ENCODE results near the gene DMD.

DMD gene

DNA sequence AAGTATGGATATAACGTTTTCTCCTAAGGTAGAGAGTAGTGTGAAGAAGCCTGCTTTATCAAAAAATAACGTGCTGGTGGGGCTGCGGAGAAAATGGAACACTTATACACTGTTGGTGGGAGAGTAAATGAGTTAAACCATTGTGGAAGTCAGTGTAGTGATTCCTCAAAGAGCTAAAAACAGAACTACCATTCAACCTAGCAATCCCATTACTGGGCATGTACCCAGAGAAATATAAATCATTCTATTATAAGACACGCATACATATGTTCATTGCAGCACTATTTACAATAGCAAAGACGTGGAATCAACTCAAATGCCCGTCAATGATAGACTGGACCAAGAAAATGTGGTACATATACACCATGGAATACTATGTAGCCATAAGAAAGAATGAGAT is 196.4 kb downstream of the DMD start:
- DNase-seq, result no peak

DNA sequence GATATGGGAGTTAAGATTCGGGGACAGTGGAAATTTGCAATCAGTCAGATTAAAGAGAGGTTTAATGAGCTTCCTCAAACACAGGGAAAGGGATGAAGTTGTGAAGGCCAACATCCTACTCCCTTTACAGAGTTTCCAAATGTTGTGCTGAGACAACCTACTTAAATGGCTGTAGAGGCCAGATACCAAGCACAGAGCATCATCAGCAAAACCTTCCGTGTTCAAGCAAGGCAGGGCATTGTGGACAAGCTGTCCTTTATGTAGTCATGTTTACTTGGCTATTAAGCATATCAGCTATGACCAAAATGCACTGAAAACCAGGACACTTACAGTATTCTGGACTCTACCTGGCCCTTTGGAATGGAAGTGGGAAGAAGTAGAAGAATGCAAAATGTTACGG is 197.3 kb downstream of the DMD start:
- no peak for DNase-seq

DNA sequence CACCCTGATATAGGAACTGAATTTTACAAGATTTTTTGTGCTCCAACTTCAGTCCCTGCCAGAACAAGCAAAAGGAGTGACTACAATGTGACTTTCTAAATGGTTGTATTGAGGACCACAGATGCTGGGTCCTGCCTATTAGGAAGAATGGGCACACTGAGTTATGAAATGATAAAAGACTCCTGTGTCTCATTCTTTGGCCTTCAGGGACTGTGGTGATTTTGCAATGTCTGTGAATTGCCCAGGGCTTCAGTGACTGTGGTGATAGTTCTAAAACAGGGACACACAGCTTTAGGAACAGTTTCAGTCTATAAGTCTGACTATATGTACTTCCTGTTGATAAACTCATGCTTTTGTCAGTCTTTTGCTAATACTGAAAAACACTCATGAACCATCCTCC is 210.2 kb downstream of the DMD start:
- no peak for DNase-seq

DNA sequence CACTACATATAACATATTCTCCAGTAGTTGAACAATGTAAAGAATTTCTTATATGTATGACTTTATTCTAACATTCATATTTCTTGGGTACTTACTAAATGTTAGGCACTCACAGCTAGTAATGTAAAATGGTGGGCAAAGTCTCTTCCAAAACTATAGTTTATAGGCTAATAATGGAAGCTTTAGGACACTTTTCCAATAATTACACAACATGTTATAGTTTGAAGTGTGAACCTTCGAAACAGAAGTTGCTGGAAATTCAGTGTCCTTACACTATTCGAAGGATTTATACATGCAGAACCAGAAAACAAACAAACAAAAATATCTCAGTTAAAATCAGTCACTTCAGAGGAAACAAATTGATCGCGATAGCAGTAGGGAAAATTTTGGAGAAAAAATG is 212.6 kb downstream of the DMD start:
- no peak for DNase-seq

DNA sequence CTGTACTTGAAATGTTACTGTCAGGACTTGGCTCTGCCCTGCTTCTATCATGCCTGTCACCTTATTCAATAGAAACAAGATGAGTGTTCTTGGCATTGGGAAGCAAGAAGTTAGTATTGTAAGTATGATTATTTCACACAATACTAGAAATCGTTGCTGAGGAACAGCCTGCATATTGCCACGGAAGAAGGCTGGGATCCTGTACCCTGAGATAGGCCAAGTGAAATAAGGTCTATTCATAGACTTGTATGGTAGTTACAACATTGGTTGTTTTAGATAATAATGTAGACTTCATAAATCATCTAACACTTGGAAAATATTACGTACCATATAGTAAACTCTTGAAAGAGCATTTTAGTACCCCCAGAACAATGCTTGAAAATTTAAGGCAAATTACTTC is 215.9 kb downstream of the DMD start:
- no peak for DNase-seq

DNA sequence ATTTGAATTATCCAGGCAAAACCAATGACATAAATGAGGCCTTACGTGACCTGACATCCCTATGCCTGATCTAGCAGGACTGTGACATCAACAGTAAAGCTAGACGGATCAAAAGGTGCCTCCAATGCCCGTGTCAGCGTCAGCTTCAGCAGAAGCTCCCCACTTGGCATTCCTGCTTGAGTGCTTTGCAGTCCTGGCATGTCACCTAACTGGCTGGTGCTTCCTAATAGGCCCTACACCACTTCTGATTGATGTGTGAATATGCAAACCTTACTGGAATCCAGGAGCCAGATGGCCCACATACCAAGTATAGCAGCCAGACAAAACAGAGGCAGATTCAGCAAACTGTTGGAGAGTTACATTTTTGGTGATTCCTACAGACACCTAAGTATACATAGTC is 224.2 kb downstream of the DMD start:
- no peak for DNase-seq

DNA sequence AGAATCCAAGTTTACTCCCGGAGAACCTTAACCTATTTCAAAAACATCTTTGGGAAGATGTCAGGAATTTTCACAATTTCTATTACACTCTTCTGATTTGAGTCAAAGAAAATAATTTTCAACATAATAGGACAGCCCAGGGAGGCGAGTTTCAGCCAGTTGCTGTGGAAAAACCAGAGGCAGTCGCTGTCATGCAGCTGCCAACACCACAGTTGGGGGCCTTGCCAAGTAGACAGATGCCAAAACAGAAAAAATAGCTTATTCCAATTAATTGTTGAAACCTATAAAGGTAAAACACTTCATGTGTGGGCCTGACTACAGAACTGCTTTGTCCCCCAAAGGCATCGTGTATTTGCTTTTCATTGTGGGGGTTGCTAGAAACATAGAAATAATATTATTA is 225.8 kb downstream of the DMD start:
- DNase-seq, result no peak

DNA sequence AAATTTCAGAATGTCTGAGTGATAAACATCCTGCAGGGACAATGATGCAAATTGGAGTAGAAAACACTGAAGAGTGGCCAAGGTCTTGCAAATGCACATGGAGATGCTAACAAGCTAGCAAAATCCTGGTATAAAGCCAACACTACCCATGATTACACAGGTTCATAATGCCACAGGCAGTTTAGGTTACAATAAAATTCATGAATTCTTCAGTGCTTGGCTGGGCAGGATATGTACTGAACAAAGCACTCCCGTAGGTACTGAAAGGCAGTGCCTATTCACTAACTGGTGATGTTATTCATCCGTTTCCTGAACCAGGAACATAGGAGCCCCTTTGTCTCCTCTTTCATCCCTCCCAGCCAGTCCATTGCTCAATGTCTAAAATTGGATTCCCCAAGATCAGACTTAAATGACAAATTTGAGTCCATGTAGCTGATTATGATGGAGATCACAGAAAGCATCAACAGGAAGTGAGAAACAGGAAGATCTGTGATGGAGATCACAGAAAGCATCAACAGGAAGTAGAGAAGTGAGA is 244.5 kb downstream of the DMD start:
- DNase-seq, result no peak

DNA sequence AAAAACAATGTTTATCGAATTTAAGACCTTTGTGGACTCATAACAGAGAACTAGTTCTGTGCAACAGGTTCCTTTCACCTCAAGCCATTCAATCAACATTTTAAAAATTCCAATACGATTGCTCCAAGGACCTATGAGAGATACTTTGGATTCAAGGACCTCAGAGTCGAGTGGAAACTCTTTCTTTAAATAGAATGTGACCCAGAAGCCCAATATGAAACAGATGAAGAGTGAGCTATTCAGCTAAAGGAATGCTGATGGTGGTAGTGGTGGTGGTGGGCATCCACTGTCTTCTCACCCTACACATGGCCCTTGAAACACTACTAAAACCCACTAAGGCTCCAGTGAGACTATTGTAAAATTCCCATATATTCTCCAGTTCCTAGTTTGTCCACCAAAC is 257.2 kb downstream of the DMD start:
- DNase-seq, result no peak

DNA sequence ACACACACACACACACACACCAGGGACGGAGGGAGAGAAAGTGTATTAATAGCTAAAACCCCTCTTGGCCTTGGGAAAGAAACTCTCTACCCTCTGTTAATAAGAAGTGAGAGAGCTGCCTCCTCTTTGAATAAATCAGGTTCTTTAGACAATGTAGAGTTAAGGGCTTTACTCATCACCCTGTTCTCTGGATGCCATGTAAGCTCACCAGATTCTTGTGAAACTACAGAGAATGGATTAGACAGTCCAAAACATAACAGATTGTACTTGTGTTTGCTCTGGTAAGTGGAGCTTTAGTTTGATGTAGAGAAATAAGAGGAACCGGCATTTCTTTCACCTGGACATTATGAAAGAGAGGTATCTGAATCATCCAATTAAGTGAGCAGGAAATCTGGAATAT is 263.2 kb downstream of the DMD start:
- DNase-seq, result no peak

DNA sequence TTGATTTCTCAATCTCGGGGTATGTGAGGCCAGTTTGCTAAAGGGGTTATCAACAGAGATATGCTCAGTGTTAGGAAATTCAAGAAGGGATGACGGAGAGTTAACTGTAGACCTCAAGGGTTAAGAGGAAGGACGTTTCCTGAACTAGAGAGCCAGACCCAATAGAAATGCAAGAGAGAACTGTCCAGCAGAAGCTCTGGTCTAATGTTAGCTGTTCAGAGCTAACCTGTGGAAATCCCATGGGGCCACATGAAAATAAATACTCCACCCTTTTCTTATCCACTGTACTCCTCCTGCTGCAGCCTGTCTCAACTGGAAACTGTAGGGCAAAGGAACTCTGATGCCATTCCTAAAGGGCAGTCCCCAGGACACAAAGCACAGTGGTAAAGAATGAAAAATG is 274.3 kb downstream of the DMD start:
- no peak for DNase-seq

DNA sequence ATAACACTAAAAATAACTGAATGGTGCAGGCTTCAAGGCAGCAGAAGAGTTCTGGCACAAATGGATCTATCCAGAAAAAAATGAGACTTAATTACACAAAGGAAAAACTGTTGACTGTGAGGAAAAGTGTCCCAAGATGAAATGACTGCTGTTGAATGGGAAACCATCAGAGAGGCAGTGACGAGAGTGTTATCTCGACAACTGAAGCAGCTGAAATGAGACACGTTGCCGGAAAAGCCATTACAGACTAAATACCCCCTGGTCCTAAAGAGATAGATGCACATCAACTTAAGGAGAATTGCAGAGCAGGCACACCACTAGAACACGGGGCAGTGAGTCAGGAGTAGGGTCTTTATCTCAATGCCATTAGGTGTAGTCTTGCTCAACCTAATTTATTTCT is 277.8 kb downstream of the DMD start:
- no peak for DNase-seq

DNA sequence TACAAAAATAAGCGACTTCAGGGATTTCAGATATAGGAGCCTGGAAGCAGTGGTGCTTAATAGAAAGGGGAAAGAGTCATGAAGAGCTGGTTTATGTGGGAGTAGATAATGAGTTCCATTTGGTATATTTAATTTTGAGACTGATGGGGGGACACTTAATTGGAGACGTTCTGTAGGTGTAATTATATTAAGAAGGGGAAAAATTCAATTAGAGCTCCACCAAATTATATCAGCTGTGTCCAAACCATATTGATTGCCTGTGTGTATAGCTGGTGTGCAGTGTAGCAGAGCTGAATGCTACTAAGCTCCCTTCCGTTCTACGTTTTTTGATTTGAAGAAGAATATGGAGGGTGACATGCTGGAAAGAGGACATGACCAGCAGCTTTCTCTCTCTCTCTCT is 282.3 kb downstream of the DMD start:
- DNase-seq, result no peak

DNA sequence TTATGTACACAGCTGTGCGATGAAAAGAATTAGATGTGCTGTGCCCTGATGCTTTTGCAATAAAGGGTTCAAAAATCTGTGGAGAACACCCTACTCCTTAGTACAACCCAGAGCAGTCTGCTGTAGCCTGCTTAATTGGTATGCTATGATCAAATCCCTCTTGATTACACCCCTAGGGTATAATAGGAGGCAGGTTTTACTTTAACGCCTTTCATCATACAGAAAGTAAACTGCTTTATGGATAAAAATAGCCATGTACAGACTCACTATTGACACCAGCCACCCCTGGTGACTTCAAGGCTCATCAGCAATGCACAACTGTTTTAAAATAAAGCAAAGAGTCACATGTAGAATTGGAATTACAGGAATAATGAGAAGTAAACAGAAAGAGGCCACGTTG is 315.3 kb downstream of the DMD start:
- no peak for DNase-seq

DNA sequence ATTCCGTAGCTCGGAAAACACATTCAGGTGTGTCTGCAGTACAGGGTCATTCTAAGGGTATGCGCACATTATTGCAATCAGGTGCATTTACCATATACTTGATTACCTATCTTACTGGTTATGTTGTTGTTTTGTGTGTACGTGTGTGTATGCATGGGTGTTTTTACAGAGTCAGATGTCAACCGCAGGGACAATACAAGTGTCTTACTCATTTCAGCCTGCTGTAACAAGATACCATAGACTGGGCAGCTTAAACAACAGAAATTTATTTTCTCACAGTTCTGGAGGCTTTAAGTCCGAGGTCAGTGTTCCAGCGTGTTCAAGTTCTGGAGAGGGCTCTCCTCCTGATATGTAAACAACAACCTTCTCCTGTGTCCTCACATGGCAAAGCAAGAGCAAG is 316.7 kb downstream of the DMD start:
- DNase-seq, result no peak

DNA sequence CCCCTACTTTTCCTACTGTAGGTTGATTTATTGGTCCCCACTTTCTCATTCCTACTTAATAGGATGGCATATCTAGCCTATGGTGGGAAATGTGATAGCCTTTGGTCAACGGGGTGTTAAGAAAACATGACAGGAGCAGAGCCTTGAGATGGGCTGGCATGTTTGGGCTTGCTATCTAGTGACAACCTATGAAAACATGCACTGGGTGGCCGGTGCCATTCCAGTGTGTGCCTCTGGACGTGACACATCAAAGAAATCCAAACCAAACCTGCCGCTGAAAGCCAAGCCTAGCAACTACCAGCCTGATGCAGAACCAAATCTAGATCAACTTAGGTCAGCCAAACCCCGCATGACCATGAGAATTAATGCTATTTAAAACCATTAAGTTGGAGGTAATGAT is 317.6 kb downstream of the DMD start:
- no peak for DNase-seq

DNA sequence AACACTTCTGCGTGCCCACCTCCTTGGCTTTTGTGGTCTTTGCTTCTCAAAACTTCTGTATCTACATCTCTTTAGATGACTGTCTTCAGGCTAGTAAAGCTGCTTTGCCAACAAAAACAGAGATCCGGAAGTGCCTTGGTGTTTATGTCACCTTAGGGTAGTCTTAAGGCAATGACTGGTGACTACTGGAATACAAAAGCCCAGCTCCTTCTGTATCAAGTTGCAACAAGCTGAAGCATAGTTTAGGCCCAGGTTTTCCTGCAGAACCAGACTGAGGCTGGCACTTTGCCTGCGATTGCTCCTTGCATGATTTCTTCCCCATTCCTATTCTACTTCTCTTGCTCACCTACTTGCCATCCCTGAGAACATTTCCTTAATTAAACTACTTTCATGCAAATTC is 333.8 kb downstream of the DMD start:
- no peak for DNase-seq

DNA sequence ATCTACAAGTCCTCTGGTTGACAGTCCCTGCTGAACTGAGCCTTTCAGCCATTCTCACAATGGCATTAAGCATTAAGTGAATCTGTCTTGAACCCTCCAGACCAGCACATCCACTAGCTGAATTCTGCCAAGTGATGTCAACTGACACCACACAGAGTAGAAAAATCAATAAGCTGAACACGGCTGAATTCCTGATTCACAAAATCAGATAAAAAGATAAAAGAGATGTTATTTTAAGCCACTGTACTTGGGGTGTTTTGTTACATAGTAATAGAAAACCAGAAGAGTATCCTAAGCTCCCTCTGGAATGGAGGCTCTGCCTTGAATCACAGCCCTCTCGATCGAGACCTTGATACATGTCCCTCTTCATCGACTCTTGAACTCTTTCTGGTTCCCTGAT is 336.5 kb downstream of the DMD start:
- no peak for DNase-seq

DNA sequence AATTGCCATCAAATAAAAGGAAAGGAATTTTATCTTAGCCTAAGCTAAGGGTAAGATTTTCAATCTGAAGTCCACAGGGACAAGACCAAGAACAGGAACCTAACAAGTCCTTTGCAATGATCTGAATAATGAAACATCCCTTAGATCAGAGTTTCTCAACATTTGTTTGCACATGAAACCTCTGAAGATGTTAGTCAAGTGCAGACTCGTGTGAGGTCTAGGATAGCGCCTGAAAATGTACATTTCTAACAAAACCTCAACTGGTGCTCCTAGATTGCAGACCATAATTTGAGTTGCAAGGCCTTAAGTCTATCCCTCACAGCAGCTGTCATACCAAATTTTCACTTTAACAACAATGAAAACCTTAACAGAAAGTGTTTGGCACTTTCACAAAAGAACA is 337.6 kb downstream of the DMD start:
- DNase-seq, result no peak

DNA sequence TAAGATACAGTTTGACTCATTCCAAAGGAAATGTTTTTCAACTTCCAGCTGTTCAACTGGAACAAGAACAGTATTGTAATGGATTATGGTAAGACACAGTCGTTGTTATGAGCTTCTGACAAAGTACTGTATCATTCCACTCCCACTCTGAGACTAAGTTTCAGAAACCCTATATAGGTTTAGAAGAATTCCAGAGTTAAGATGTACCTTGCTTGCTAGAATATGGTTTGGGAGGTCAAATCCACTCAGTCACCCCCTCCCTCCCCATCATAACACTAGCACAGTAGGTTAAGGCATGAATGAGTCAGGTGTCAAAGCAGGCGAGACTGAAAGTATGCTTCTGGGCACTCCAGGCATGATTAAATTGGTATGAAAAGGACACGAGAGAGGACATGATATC is 339.7 kb downstream of the DMD start:
- no peak for DNase-seq

DNA sequence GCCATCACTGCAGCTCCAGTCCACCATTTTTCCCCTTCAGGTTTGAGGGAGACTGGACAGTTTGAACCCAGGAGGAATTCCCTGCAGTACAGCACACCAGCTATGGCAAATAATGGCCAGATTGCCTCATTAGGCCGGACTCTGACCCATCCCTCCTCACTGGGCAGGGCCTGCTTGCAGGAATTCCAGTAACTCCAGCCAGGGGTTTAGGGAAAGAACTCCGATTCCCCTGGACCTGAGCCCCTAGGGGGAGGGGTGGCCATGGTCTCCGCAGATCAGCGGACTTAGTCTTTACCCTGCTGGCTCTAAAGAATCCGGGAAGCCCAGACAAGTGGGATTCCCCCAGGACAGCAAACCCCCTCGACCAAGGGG is 342.8 kb downstream of the DMD start:
- no peak for DNase-seq

DNA sequence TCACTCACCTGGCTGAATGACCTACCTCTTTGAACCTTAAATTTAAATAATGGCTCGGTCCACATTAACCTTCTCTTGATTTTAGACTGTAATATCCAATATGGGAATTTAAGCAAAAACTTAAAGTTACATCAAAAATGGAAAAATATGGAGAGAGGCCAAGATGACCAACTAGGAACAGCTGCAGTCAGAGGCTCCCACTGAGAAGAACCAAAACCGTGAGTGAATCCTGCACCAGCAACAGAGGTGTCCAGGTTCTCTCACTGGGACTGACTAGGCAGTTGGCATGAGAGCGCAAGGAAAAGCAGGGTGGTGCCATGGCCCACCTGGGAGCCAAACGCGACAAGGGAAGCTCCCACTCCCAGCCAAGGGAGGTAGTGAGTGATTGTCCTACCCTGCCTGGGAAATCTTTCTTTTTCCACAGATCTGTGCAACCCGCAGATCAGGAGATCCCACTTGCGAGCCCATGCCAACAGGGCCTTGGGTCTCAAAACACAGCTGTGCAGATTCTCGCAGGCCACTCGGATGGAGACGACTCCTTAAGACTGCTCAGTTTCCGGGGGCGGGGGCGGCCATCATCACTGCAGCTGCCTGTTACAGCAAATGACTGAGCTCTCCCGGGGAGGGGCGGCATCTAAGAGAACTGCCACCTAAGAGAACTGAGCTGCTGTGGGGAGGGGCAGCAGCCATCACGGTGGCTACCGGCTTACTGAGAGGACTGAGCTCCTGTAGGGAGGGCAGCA is 343.4 kb downstream of the DMD start:
- no peak for DNase-seq

DNA sequence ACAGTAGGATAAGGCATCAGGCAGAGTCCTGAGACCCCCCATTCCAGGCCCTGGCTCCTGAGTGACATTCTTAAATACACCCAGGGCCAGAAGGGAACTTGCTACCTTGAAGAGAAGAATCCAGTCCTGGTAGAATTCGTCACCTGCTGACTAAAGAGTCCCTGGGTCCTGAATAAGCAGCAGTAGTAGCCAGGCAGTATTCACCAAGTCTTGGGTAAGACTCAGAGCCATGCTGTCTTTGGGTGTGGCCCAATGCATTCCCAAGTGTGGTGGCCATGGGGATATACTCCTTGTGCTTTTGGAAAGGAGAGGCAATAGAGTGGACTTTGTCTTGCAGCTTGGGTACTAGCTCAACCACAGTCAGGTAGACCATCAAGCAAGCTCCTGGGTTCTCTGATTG is 359.1 kb downstream of the DMD start:
- DNase-seq, result no peak

DNA sequence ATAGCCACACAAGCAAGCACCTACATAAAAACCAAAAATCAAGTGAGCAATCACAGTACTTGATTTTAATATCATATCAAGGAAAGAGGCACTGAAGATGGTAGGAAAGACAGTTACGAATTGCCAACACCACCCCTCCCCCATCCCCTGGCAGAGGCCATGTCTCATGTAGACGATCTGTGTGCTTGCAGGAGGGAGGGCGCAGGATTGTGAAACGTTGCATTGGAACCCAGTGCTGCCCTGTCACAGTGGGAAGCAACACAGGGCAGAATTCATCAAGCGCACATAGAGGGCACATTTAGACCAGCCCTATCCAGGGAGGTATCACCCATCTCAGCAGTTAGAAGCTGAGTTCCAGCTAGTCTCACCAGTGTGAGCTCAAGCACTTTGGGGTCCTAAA is 359.8 kb downstream of the DMD start:
- no peak for DNase-seq

DNA sequence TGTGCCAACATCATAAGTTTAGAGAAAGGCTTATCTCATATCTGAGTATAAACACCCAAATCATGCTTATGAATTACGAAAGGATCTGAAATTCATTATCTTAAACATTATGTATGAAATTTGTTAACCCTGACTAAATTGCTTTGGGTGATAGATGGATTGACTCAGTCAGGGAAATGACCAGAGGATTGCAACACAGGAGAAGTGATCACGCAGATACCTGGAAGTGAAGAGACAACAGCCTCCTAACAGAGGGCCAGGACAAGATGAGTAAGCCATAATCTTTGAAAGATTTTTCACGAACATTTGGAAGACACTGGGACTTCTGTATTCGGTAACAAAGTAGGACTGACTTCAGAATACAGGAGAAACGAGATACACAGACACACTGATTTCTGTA is 363.4 kb downstream of the DMD start:
- DNase-seq, result no peak

DNA sequence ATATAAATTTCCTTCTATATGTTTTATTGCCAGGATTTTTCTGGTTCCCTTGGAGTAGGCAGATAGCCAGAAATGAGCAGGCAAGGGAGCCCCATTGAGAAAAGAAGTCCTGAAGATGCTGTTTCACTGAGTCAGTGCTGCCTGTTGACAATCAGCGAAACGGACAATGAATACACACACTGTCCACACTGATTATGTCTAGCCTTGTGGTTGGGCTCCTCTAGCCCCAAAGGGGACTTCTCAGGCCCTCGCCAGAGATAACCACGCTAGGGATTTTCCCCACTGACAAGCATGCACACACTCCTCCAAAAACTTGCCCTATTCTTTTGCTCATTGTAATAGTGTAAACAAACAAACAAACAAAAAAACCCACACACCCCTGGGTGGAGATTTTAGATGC is 369.3 kb downstream of the DMD start:
- DNase-seq, result no peak

All from stimulated activated CD4-positive, alpha-beta T cell treated with anti-CD3 and anti-CD28 coated beads, Interleukin-4, amount 100 ng/mL, for 24 hours (primary cell).